ENCODE measurements around the gene PXDN. TPM values are rescaled to one million over a fixed set of nuclear protein-coding genes. Genes with fewer than 3 reads are reported as not detected.

The PXDN gene
- total and polyA plus RNA-seq, 2 of the 13 experiments (the other 11 are each of a cell fraction or from before 2014, with no cell fraction given): not detected

DNA sequence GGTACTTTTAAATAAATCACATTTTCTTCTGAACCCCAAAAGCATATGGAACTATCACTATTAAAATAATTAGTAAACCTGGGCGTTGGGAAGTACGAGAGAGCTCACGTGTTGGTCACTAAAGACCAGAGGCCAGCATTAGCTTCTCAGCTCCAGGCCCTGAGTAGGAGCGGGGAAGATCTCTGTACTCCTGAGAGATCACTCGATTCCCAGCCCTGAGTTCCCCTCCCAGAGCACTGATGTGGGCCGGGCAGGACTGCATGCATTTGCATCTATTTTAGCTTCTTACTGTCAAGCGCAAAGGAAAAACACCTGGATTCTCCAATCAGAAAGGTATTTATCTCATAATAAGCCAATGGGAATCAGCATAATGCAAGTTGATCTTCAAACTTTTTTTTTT is 6.2 kb downstream of the PXDN start:
- Histone ChIP-seq H4K20me1 (ENCODE audit: insufficient read depth, low read length) (no peaks in the 10 kb centered on the region), H3K27ac (ENCODE audit: extremely low read length, insufficient read depth, low read length) (no peak overlapping the region), H3K79me2 (ENCODE audit: insufficient read depth, low read length) (no peaks in the 10 kb centered on the region), H2AFZ (ENCODE audit: low read length) (no peak overlapping the region), H3K4me2 (ENCODE audit: low read depth, low read length) (no peak overlapping the region), H3K27me3 (ENCODE audit: control insufficient read depth in 1 of 2, insufficient read depth in 2 of 2, low read length in 2 of 2) (peaks cover 2 to 54% of the 10 kb centered on the region in 2 experiments; a peak in 3 of 5 replicates), H3K9me3 (ENCODE audit: low read length) (no peaks in the 10 kb centered on the region), H3K9ac (ENCODE audit: insufficient read depth, low read depth, low read length) (no peak overlapping the region), H3K36me3 (replicated peaks in 1 of 2; ENCODE audit: control insufficient read depth in 1 of 2, insufficient read depth in 2 of 2, low read length in 2 of 2) (no peaks in the 10 kb centered on the region), H3K4me1 (ENCODE audit: insufficient read depth, low read length) (no peaks in the 10 kb centered on the region), H3K4me3 (replicated peaks in 1 of 3; ENCODE audit: insufficient read depth in 1 of 3, low read depth in 2 of 3, low read length in 3 of 3) (no peak overlapping the region)
- intact Hi-C loops (cut with micrococcal nuclease; ENCODE audit: unreplicated experiment) (no loop called here), in situ Hi-C loops (cut with HindIII; ENCODE audit: extremely low pct_ligation_motif_present, low pct_unique_long_range_greater_than_20kb) (no loop called here)
- WGBS (ENCODE audit: low lambda C conversion rate): 14% methylated on average over 7 of the region's 7 CpGs
- ATAC-seq (no peak), DNase-seq (ENCODE audit: low spot score) (no peak), FAIRE-seq (no peak)
- ChIA-PET CTCF (ENCODE audit: low intra/inter-chr PET ratio, low total read pairs) (no interaction called here), POLR2A (no interaction called here)
- BruUV-seq (replicated peaks): no TSS peak
- no peak for TF ChIP-seq ELF4 (CRISPR knock-in tag; IDR thresholded peaks at IDR 0.05; ENCODE audit: borderline replicate concordance)
- TF ChIP-seq JUNB (CRISPR knock-in tag; IDR thresholded peaks at IDR 0.05; ENCODE audit: borderline replicate concordance): no peak
- no peak for TF ChIP-seq RORA (CRISPR knock-in tag; IDR thresholded peaks at IDR 0.05)
- TF ChIP-seq SMARCC2 (IDR thresholded peaks at IDR 0.05): no peak
- TF ChIP-seq, protein P1, sequence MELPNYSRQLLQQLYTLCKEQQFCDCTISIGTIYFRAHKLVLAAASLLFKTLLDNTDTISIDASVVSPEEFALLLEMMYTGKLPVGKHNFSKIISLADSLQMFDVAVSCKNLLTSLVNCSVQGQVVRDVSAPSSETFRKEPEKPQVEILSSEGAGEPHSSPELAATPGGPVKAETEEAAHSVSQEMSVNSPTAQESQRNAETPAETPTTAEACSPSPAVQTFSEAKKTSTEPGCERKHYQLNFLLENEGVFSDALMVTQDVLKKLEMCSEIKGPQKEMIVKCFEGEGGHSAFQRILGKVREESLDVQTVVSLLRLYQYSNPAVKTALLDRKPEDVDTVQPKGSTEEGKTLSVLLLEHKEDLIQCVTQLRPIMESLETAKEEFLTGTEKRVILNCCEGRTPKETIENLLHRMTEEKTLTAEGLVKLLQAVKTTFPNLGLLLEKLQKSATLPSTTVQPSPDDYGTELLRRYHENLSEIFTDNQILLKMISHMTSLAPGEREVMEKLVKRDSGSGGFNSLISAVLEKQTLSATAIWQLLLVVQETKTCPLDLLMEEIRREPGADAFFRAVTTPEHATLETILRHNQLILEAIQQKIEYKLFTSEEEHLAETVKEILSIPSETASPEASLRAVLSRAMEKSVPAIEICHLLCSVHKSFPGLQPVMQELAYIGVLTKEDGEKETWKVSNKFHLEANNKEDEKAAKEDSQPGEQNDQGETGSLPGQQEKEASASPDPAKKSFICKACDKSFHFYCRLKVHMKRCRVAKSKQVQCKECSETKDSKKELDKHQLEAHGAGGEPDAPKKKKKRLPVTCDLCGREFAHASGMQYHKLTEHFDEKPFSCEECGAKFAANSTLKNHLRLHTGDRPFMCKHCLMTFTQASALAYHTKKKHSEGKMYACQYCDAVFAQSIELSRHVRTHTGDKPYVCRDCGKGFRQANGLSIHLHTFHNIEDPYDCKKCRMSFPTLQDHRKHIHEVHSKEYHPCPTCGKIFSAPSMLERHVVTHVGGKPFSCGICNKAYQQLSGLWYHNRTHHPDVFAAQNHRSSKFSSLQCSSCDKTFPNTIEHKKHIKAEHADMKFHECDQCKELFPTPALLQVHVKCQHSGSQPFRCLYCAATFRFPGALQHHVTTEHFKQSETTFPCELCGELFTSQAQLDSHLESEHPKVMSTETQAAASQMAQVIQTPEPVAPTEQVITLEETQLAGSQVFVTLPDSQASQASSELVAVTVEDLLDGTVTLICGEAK (IDR thresholded peaks at IDR 0.05): no peak
- TF ChIP-seq, protein P1 (CRISPR knock-in tag; IDR thresholded peaks at IDR 0.05): no peak
- TF ChIP-seq ISL2 (CRISPR knock-in tag; IDR thresholded peaks at IDR 0.05): no peak
- TF ChIP-seq, protein P2, sequence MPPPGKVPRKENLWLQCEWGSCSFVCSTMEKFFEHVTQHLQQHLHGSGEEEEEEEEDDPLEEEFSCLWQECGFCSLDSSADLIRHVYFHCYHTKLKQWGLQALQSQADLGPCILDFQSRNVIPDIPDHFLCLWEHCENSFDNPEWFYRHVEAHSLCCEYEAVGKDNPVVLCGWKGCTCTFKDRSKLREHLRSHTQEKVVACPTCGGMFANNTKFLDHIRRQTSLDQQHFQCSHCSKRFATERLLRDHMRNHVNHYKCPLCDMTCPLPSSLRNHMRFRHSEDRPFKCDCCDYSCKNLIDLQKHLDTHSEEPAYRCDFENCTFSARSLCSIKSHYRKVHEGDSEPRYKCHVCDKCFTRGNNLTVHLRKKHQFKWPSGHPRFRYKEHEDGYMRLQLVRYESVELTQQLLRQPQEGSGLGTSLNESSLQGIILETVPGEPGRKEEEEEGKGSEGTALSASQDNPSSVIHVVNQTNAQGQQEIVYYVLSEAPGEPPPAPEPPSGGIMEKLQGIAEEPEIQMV (CRISPR knock-in tag; IDR thresholded peaks at IDR 0.05; ENCODE audit: low read depth): no peak
- TF ChIP-seq KDM4B (CRISPR knock-in tag; IDR thresholded peaks at IDR 0.05): no peak
- TF ChIP-seq AKAP8 (CRISPR knock-in tag; IDR thresholded peaks at IDR 0.05): no peak
- TF ChIP-seq ZNF598 (CRISPR knock-in tag; IDR thresholded peaks at IDR 0.05; ENCODE audit: borderline replicate concordance): no peak
- no peak for TF ChIP-seq ZFP1 (CRISPR knock-in tag; IDR thresholded peaks at IDR 0.05)
- no peak for TF ChIP-seq GABPB1 (CRISPR knock-in tag; IDR thresholded peaks at IDR 0.05)
- TF ChIP-seq, protein P3, sequence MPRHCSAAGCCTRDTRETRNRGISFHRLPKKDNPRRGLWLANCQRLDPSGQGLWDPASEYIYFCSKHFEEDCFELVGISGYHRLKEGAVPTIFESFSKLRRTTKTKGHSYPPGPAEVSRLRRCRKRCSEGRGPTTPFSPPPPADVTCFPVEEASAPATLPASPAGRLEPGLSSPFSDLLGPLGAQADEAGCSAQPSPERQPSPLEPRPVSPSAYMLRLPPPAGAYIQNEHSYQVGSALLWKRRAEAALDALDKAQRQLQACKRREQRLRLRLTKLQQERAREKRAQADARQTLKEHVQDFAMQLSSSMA (CRISPR knock-in tag; IDR thresholded peaks at IDR 0.05): no peak
